Tibial nerve (tissue), 4 donors: ENCODE measurements around the gene PRDM1.

Experiments used
- CTCF ChIP-seq, 5 experiments: fragments of 200-600 bp in 3 of 5; fragments of 450-650 bp in 2 of 5; sonication (generic) in 3 of 5; IDR thresholded peaks; one replicate each; pipeline ENCODE4 v1.5.1; 2016 to 2019; ENCODE audit warnings: antibody characterized with exemption in 5 of 5, mild to moderate bottlenecking in 3 of 5, moderate library complexity in 2 of 5
- EP300 ChIP-seq, 2 donors: sonication (generic); formaldehyde crosslinking; IDR thresholded peaks; one replicate each; pipeline ENCODE4 v1.6.1; 2017; ENCODE audit warnings: antibody characterized with exemption in 2 of 2, mild to moderate bottlenecking in 1 of 2
- POLR2A ChIP-seq, 2 donors: fragments of 450-650 bp; IDR thresholded peaks; one replicate each; pipeline ENCODE4 v1.6.1; 2017; ENCODE audit warnings: antibody characterized with exemption in 2 of 2, mild to moderate bottlenecking in 2 of 2, moderate library complexity in 2 of 2

- TF ChIP-seq CTCF (IDR thresholded peaks at IDR 0.05) (no peak), POLR2A (IDR thresholded peaks at IDR 0.05) (no peak), EP300 (IDR thresholded peaks at IDR 0.05) (no peak)
Measured at GRCh38 chr6:106044151-106044550, 42.0 kb upstream of the PRDM1 start.
